Osteoblast (primary cell): Measurements from ENCODE around the gene GRM1. TPM values are rescaled to one million over a fixed set of nuclear protein-coding genes. Genes with fewer than 3 reads are reported as not detected.

ENCODE experiments used
- DNase-seq: peaks from one replicate; pipeline ENCODE4 v3.0.0; 2011; ENCODE audit warnings: low spot score, mixed read lengths; ENCODE audit not compliant: insufficient read length; ENCODE audit errors: missing footprints
- H2AFZ ChIP-seq: 2 replicates; pipeline ENCODE4 v1.6.0; 2011; ENCODE audit warnings: mild to moderate bottlenecking, low read length
- H3K27ac ChIP-seq: 2 replicates; pipeline ENCODE4 v1.5.1; 2011; ENCODE audit warnings: mild to moderate bottlenecking, low read depth, low read length, moderate library complexity
- H3K27me3 ChIP-seq: 2 replicates; pipeline ENCODE4 v1.6.0; 2012; ENCODE audit warnings: mild to moderate bottlenecking, control low read depth, inconsistent platforms, low read length, moderate library complexity; ENCODE audit not compliant: insufficient read depth
- H3K36me3 ChIP-seq: 2 replicates; pipeline ENCODE4 v1.5.1; 2011; ENCODE audit warnings: mild to moderate bottlenecking, low read length, control low read depth, moderate library complexity; ENCODE audit not compliant: insufficient read depth
- H3K4me1 ChIP-seq: 2 replicates; pipeline ENCODE4 v1.5.1; 2011; ENCODE audit warnings: mild to moderate bottlenecking, low read length, control low read depth, moderate library complexity; ENCODE audit not compliant: insufficient read depth
- H3K4me2 ChIP-seq: 2 replicates; pipeline ENCODE4 v1.6.0; 2011; ENCODE audit warnings: mild to moderate bottlenecking, low read length; ENCODE audit not compliant: insufficient read depth
- H3K4me3 ChIP-seq: fragments of 200-600 bp; sonication (generic); 3 replicates; pipeline ENCODE4 v1.5.1; 2012; ENCODE audit warnings: mild to moderate bottlenecking, low read length, inconsistent platforms; ENCODE audit not compliant: insufficient read depth
- H3K79me2 ChIP-seq: 2 replicates; pipeline ENCODE4 v1.6.0; 2012; ENCODE audit warnings: mild to moderate bottlenecking, low read length, control low read depth, inconsistent platforms; ENCODE audit not compliant: insufficient read depth
- H3K9me3 ChIP-seq: 2 replicates; pipeline ENCODE4 v1.5.1; 2011; ENCODE audit warnings: low read depth, low read length, control low read depth
- H4K20me1 ChIP-seq: 2 replicates; pipeline ENCODE4 v1.6.0; 2012; ENCODE audit warnings: mild to moderate bottlenecking, low read length, control low read depth; ENCODE audit not compliant: insufficient read depth
- total RNA-seq: library from RNA; depleted of rRNA; stranded (reverse); fragments of >200 nt; gene quantifications from 2 replicates; pipeline ENCODE4 v1.2.3, GENCODE V29; 2012
- TF ChIP-seq, protein P1 (sequence below): IDR thresholded peaks from 2 replicates; pipeline ENCODE4 v1.5.1; 2011; ENCODE audit warnings: mild to moderate bottlenecking, low read depth, low read length, moderate library complexity; ENCODE audit errors: extremely low read depth

The GRM1 gene
- total RNA-seq, 1 donor = under 0.01 TPM

- TF ChIP-seq, protein P1, sequence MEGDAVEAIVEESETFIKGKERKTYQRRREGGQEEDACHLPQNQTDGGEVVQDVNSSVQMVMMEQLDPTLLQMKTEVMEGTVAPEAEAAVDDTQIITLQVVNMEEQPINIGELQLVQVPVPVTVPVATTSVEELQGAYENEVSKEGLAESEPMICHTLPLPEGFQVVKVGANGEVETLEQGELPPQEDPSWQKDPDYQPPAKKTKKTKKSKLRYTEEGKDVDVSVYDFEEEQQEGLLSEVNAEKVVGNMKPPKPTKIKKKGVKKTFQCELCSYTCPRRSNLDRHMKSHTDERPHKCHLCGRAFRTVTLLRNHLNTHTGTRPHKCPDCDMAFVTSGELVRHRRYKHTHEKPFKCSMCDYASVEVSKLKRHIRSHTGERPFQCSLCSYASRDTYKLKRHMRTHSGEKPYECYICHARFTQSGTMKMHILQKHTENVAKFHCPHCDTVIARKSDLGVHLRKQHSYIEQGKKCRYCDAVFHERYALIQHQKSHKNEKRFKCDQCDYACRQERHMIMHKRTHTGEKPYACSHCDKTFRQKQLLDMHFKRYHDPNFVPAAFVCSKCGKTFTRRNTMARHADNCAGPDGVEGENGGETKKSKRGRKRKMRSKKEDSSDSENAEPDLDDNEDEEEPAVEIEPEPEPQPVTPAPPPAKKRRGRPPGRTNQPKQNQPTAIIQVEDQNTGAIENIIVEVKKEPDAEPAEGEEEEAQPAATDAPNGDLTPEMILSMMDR = no peak
- Histone ChIP-seq H3K27me3 (no peaks in the 10 kb centered on the region), H3K9me3 (no peaks in the 10 kb centered on the region), H3K4me3 (peak overlapping the region; percentile 56), H3K79me2 (no peaks in the 10 kb centered on the region), H3K36me3 (no peaks in the 10 kb centered on the region), H3K27ac (peak overlapping the region; percentile 97), H2AFZ (peak overlapping the region; percentile 54), H4K20me1 (no peaks in the 10 kb centered on the region), H3K4me2 (peak overlapping the region; percentile 85), H3K4me1 (peaks cover 39% of the 10 kb centered on the region)
- DNase-seq = peak; percentile 71
Measured at GRCh38 chr6:146357578-146358430, 328.9 kb downstream of the GRM1 start.

DNA sequence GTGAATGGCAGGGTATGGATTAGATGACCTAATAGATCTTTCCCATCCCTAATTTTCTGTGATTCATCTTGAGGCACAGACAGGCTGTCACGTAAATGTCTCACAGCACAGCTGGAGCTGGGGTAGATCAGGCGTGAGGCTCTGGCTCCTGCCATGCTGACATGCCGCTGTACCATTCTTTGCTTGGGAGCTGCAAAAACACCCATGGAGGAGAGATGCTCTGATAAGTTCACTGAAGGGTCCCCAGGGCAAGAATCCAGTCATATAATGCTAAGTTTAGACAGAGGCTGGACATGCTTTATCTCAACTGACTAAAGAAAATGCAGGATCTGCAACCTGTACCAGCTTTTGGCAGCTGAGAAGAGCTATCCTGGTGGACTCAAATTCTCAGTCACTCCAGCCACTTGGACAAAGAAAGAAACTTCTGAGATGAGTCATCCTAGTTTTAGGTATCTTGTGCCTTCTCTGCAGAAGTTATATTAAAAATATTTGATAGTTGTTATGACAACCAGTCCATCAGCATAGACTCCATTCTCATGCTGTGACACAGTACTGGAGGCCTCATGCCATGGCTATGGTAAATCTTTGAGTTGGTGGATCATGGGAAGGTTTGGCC, 329.7 kb downstream of the GRM1 start:
- H3K79me2 ChIP-seq = no peaks in the 10 kb centered on the region
- TF ChIP-seq, protein P1 = no peak
- H3K4me1 ChIP-seq = peaks cover 39% of the 10 kb centered on the region
- peak overlapping the region; percentile 97 for H3K27ac ChIP-seq
- peak overlapping the region; percentile 56 for H3K4me3 ChIP-seq
- H3K9me3 ChIP-seq = no peaks in the 10 kb centered on the region
- H3K4me2 ChIP-seq = peak overlapping the region; percentile 85
- peak overlapping the region; percentile 54 for H2AFZ ChIP-seq
- DNase-seq = peak; percentile 53
- no peaks in the 10 kb centered on the region for H4K20me1 ChIP-seq
- H3K36me3 ChIP-seq = no peaks in the 10 kb centered on the region
- H3K27me3 ChIP-seq = no peaks in the 10 kb centered on the region

GRCh38 chr6:146359131-146359530, 330.3 kb downstream of the GRM1 start:
- Histone ChIP-seq H3K9me3 (no peaks in the 10 kb centered on the region), H3K4me1 (peaks cover 39% of the 10 kb centered on the region), H3K4me2 (no peak overlapping the region), H3K79me2 (no peaks in the 10 kb centered on the region), H3K4me3 (no peak overlapping the region), H3K27me3 (no peaks in the 10 kb centered on the region), H2AFZ (no peak overlapping the region), H3K27ac (peak overlapping the region; percentile 97), H4K20me1 (no peaks in the 10 kb centered on the region), H3K36me3 (no peaks in the 10 kb centered on the region)
- DNase-seq = peak; percentile 11
- TF ChIP-seq, protein P1 = no peak
